ENCODE measurements around the gene NANS.
"Not testable (repeated sequence)": the region's sequence is repeated elsewhere in the genome, so short reads cannot be mapped to it uniquely, and the experiment has no call there.

- not testable (repeated sequence) for TF ChIP-seq POLR2AphosphoS5 (IDR thresholded peaks at IDR 0.05; ENCODE audit: borderline replicate concordance, low read depth, low read length); EZH2 (IDR thresholded peaks at IDR 0.05); FOXP2 (optimal IDR thresholded peaks at IDR 0.05; ENCODE audit: control extremely low read depth, extremely low read length, insufficient read depth)
Observed at GRCh38 chr9:98076514-98076890, 20.0 kb downstream of the NANS start.
